ENCODE data around the gene MT1G.

Gene MT1G

GRCh38 chr16:56662357-56663354, 5.2 kb downstream of the MT1G start:
- no peak for DNase-seq

- DNase-seq: no peak
These were observed 9.5 kb downstream of the MT1G start for GRCh38 chr16:56658327-56658875.

GRCh38 chr16:56657555-56658326, 10.1 kb downstream of the MT1G start, which contains the start of gene MT1F:
MT1F (plus strand) TSS chr16:56657959; CDS start chr16:56658059, 100 bp downstream.
- DNase-seq: peak; percentile 9

- DNase-seq: no peak
These were observed 14.6 kb downstream of the MT1G start for GRCh38 chr16:56653218-56653617.

DNA sequence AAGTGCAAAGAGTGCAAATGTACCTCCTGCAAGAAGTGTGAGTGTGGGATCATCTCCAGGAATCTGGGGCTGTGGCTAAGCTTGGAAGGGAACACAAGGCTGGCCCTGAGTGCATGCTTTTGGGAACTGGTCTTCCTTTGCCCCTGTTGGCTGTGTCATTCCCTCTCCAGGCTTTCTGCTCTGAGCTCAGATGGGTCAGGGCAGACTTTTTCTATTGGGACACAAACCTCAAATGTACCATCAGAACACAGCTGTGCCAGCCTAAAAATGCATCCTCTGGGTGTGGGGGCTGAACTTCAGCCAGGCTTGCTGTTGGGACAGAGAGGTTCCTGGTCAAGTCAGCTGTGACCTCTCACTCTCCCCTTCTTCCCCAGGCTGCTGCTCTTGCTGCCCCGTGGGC, 15.3 kb downstream of the MT1G start:
- DNase-seq: no peak

GRCh38 chr16:56651586-56651985, 16.3 kb downstream of the MT1G start, which contains the start of gene MT1B:
MT1B (plus strand) TSS chr16:56651886; CDS start chr16:56651954, 68 bp downstream.
- DNase-seq: no peak

DNA sequence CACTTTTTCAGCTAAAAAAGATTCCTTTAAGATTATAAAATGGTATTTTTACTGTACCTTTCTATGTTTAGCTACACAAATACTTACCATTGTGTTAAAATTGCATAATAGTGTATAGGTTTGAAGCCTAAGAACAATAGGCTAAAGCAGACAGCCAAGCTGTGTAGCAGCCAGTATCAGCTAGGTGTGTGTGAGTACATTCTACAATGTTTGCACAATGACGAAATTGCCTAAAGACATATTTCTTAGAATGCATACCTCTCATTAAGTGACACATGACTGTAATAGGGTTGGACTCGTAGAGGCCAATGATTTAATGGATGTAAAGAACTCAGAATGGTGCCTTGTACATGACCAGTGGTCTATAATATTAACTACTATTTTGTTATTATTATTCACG, 18.0 kb downstream of the MT1G start:
- DNase-seq: no peak

DNA sequence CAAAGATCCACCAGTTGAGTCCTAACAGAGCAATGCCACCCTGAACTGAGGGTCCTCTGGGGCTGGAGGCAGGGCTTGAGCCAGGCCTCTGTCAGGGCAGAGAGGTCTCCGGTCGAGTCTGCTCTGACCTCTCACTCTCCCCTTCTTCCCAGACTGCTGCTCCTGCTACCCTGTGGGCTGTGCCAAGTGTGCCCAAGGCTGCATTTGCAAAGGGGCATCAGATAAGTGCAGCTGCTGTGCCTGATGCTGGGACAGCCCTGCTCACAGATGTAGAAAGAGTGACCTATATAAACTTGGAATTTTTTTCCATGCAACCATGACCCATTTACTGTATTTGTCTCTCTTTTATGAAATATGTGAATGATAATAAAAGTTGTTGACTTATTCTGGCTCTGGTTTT, 18.6 kb downstream of the MT1G start:
- no peak for DNase-seq

- no peak for DNase-seq
These were observed 20.0 kb downstream of the MT1G start for GRCh38 chr16:56647641-56648431.

GRCh38 chr16:56645838-56646237, 22.0 kb downstream of the MT1G start:
- no peak for DNase-seq

GRCh38 chr16:56645311-56645710, 22.6 kb downstream of the MT1G start:
- DNase-seq: no peak

GRCh38 chr16:56643833-56644232, 24.0 kb downstream of the MT1G start:
- DNase-seq: no peak

DNA sequence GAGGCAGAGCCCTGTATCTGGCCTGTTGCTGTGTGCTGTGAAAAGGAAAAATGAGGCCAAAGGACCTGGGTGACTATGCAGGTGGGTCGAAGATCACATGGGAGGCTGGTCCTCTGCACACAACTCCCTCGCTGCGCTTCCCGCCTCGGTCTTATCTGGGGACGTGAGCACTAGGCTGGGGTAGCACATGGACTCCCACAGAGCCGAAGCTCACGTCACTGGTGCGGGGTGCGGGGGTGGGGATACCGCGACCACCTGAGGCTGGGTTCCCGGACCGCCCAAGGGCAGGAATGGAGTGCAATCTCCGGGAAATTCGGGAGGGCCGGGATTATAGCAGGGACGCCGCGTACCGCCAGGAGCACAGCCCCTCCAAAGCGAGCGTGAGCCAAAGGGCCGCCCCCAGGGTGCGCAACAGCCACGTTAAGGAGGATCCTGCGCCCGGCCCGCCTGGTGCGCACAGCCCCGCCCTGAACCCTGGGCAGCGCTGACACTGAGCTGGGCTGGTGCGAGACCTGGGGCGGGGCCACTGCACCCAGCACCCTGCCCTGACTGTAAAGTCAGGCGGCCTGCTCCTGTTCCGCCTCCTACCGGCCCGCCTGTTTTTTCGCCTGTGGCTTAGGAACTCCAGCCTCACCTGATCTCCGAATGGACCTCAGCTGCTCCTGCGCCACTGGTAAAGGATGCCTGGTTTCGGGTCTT, 24.6 kb downstream of the MT1G start:
- DNase-seq: peak; percentile 61

GRCh38 chr16:56641166-56641565, 26.7 kb downstream of the MT1G start:
- no peak for DNase-seq

GRCh38 chr16:56640076-56640475, 27.8 kb downstream of the MT1G start:
- DNase-seq: no peak

- no peak for DNase-seq
These were observed 28.8 kb downstream of the MT1G start for GRCh38 chr16:56639045-56639444.

DNA sequence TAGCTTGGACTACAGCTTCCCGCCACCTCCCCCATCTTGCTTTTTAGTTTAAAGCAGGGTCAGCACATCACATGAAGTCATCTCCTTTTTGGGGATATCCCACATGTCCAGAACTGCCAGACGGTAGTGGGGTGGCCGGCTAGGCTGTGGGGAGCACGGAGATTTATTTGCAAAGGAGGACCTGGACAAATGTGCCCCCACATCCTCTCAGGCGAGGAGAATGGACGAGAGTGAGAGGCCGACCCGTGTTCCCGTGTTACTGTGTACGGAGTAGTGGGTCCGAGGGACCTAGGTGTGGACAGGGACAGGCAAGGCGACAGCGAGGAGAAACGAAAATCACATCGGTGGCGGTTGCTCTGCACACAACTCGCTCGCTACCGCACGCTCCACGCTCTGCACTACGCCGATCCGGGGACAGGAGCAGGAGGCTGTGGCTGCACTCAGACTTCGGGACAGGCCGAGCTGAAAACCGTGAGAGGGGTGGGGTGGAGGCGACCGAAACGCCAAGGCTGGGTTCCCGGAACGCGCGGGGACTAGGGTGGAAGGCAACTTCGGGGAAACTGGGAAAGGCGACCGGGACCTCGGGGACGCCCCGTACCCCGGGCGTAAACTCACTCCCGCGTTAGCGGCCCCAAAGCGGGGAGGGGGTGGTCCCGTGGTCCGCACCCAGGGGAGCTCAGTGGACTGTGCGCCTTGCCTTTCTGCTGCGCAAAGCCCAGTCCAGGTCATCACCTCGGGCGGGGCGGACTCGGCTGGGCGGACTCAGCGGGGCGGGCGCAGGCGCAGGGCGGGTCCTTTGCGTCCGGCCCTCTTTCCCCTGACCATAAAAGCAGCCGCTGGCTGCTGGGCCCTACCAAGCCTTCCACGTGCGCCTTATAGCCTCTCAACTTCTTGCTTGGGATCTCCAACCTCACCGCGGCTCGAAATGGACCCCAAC, 29.8 kb downstream of the MT1G start, which contains the start of gene MT1A:
TSS of gene MT1A (plus strand) at position 853 of the 937 bp plus-strand sequence. CDS start at position 926, 73 bp downstream.
- DNase-seq: no peak

DNA sequence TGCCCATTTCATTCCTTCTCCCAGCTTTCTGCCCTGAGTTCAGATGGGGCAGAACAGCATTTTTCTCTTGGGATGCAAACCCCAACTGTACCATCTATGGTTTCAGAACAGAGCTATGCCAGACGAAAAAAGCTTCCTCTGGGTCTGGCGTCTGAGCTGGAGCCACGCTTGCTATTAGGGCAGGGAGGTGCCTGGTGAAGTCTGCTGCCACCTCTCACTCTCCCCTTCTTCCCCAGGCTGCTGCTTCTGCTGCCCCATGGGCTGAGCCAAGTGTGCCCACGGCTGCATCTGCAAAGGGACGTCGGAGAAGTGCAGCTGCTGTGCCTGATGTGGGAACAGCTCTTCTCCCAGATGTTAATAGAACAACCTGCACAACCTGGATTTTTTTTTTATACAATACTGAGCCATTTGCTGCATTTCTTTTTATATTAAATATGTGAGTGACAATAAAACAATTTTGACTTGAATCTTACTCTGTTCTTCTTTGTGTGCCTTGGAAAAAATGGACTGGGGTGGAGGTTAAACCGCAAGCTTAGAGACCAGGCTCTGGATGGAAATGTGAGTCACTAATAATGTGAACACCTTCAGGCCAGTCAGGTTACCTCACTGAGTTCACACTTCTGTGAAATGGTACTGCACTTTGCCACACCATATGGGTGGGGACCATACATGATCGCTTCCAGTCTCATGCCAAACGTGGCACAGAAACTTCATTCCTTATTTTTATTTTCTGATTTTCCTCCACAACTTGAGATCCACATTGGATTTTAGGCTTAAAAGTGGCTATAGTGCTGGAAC, 31.1 kb downstream of the MT1G start:
- no peak for DNase-seq

DNA sequence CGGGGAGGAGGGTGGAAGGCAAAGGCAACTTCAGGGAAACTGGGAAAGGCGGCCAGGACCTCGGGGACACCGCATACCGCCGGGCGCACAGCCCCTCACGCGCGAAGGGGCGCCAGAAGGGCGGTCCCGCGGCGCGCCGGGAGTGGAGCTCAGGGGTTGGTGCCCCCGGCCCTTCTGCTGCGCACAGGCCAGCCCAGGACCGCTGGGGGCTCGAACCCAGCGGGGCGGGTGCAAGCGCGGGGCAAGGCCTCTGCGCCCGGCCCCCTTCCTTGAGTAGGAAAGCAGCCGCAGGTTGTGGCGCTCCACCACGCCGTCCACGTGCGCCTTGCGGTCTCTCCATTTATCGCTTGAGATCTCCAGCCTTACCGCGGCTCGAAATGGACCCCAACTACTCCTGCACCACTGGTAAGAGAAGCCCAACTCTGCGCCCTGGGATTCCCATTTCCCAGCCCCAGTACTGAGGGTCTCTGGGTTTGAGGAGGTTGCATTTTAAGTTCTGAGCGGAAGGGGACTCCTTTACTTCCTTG, 32.4 kb downstream of the MT1G start:
- DNase-seq: no peak
